ENCODE results near the gene TRIP12.
"Not testable (repeated sequence)": the region's sequence is repeated elsewhere in the genome, so short reads cannot be mapped to it uniquely, and the experiment has no call there.

Gene TRIP12

DNA sequence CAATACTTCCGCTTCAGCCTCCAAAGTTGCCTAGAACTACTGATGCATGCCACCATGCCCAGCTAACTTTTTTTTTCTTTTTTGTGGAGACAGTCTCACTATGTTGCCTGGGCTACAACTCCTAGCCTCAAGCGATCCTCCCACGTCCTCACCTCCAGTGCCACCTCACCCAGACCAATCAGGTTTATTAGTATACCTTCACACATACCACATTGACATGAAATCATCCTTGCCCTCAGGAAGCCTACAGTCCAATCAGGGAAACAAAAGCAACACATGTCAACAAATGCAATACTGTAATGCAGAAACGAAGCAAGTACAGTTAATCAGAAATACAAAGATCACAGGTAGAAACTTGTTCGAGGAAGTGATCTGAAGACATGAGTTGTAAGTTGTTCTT is 4.0 kb downstream of the TRIP12 start:
- DNase-seq, result no peak

DNA sequence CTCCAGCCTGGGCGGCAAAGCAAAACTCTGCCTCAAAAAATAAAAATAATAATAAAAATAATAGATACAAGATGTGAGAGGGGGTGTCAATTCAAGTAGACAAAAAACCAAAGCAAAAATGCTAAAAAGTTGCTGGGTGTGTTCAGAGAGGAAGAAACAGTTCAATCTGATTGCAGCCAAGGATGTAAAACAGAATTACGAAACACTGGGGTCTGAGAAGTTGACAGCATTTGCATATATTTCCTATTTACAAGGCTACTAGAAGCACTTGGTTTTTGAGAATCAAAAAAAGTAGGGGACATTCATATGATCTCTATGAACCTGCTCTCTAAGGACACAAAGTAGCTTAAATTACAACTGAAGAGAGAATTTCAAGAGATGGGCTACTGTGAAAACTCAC is 7.6 kb downstream of the TRIP12 start:
- DNase-seq, result no peak

DNA sequence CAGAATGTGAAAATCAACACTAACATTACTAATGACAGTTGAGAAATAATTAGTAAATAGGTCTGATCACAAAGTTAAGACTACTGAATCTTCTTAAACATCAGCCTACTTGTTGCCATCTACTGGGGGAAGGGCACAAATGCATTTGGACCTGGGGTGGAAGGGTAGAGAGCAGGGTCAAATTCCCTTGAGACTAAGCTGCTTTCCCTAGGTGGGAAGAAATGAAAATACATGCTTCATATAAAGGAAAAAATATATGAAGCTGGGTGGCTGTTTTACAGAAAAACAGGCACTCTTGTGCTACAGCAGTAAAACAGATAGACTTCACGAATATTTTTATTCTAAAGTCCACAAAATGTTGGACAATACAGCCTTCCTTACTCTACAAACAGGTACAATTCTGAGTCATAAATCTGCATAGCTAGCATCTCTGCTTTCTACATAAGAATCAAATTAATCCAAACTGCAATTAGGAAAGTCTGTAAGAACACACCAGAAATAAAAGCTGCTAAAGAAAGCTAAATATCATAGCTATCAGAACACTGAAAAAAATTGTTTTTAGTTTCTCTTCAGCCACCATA is 10.9 kb downstream of the TRIP12 start:
- peak; percentile 54 for DNase-seq

DNA sequence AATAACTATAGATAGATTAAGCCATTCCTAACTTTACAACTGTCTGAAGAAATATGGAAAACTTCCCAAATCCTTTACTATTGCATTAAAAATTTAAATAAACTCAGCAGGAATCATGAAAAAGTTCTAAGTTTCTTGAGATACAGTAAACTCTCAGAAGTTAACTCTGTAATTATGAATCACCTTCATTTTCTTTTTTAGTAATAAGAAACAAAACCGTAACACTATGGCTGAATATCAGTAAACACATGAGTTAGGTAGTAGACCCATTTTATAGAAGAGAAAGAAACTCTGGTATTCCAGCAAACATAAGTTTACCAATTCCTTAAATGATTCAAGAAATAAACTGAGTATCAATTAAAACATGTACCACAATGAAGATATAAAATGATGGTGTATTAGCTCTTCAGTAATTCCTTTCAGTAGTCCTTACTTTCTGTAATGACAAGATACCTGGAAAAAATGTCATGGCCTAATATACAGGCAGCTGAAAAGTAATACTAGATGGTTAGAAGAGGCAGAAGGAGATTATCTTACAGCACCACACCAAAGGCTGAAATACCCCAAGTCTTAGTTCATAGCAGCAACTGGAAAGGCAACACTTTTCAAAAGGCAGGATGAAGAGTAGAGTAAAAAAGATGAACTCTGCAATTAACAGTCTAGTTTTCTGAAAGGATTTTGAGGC is 11.5 kb downstream of the TRIP12 start:
- no peak for DNase-seq

DNA sequence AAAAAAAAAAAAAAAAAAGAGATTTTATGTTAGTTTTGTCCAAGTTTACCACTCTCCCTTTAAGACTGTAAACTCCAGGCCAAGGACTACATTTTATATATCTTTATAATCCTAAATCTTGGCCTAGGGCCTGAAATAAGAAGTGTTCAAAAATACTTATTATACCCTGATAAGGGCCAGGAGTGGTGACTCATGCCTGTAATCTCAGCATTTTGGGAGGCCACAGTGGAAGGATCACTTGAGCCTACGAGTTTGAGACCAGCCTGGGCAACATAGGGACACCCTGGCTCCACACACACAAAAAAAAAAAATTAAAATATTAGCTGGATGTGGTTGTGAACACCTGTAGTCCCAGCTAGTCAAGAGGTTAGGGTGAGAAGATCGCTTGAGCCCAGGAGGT is 12.7 kb downstream of the TRIP12 start:
- DNase-seq, result no peak

DNA sequence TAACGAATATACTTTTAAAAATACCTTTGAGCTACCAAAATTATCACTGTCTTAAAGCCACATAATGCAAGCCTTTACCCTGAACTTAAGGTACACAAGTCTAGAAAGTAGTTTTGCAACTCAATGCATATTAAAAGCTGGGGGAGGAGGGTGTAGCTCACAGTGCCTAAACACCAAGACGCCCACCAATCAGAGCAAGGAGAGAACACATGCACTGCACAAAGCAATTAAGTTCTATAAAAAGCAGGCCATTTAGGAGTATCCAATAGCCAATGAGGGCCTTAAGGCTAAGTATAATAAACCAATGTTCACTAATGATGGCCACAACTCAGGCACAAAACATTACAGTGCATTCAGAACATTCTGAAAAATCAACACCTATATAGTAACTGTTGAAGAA is 16.2 kb downstream of the TRIP12 start:
- DNase-seq, result no peak

DNA sequence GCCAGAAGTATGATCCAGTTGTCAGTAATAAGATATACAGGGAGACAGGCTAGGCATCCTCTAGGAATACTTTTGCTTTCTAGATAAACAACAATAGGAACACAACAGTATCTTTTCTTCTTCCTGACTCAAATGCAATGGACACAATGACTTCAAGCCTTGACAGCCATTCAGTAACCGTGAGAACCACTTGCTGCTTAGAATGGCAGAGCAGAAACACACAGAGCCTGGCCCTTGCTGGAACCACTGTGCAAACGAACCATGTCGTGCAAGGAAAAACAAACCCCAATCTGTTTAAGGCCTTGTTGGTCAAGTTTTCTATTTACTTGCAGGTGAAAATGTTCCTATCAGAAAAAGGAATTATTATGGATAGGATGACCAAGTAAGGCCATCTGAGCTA is 18.8 kb downstream of the TRIP12 start:
- no peak for DNase-seq

DNA sequence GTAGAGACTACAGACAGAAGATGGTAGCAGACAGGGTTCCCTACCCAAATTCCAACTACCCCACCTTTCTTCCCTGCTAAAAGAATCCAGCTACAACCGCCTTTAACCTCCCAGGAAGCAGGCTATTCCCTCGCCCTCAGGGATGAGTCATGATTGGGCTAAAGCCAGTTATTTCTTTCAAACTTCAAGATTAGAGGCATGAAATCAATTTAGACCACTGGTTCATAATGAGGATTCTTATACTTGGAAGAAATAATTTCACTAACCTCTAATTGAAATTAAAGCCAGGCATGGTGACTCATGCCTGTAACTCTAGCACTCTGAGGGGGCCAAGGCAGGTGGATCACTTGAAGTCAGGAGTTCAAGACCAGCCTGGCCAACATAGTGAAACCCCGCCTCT is 20.0 kb downstream of the TRIP12 start:
- no peak for DNase-seq

DNA sequence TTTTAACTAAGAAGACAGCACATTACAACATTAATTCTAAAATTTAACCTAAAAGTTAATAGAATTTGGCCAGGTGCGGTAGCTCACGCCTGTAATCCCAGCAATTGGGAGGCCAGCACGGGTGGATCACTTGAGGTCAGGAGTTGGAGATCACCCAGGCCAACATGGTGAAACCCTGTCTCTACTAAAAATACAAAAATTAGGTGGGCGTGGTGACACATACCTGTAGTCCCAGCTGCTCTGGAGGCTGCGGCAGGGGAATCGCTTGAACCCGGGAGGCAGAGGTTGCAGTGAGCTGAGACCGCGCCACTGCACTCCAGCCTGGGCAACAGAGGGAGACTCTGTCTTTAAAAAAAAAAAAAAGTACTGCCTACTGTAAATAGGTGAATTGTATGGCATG is 21.3 kb downstream of the TRIP12 start:
- not testable (repeated sequence) for DNase-seq

DNA sequence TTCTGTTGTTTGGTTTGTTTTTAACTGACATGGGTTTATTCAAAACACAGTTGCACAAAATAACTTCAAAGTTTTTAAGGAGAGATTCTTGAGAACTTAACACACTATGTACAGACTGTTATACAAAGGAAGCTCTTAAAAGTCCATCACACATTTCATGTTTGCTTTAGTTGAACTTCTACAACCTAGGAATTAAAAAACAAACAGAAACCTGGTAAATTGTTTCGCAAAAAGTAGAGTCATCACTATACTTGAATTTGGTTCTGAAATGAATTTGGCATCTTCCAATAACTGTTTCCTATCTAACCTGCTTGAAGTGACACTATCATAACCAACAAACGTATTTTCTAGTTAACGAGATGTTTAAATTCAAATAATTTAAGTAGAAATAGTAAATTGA is 21.8 kb downstream of the TRIP12 start:
- DNase-seq, result no peak

DNA sequence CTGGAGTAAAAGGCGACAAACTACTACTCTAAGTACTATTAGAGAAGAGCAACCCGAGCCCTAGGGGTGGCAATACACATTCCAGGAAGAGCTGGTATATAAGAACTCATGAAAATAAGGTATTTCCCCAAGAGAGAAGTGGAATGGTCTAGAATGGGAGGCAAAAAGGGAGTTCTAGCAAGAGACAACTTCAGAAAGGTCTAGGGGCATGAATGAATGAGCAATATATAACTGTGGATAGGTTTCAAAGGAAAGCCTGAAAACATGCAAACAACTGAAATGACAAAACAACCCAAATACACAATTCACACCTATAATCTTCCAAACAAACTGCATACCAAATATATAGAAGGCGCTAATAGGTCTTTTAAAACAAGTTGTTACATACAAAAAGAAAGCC is 22.2 kb downstream of the TRIP12 start:
- DNase-seq, result no peak

DNA sequence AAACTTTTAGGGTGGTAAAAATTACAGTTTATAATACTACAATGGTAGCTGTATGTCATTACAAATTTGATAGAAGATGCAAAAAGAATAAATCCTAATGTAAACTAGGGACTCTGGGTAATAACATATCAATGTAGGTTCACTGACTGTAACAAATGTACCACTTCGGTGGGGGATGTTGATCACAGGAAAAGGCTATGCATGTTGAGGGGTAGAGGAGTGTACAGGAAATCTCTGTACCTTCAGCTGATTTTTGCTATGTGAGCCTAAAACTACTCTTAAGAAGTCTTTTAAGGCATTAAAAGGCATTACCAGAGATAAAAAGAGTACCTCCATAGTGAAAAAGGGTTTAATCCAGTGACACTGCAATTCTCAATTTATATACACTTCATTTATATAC is 25.0 kb downstream of the TRIP12 start:
- DNase-seq, result no peak

DNA sequence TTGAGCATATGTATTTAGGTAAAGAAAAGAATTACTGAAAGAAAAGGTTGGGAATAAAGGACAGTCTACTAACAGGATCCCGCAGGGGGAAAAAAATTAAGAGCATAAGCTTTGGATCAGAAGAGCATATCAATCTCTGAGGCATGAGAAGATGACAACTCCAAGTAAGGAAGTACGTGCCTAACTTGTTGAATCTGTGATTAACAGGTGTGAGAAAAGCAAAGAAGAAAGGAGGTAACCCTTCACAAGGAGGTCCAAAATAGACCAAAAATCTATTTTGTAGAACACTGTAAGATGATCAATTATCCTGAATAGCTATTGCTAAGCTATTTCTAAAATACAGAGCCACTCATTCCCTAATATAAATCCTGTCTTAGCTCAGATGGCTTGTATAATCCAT is 32.8 kb downstream of the TRIP12 start:
- no peak for DNase-seq

DNA sequence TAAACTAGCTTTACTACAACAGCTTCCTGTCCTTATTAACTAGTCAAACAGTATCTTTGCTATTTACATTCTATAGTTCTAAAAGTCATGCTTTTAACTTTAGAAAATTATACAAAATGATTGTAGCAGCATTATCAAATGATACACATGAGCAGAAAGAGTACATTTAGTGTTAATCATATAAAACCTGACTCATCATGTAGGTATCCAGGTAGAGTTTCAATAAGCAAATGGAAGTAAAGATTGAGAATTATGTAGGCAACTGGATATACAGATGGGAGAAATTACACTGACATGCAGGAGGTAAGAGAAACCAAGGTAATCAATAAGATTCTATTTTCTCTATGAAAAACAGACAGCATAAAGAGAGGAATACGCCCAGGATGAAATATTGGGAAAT is 33.8 kb downstream of the TRIP12 start:
- no peak for DNase-seq

DNA sequence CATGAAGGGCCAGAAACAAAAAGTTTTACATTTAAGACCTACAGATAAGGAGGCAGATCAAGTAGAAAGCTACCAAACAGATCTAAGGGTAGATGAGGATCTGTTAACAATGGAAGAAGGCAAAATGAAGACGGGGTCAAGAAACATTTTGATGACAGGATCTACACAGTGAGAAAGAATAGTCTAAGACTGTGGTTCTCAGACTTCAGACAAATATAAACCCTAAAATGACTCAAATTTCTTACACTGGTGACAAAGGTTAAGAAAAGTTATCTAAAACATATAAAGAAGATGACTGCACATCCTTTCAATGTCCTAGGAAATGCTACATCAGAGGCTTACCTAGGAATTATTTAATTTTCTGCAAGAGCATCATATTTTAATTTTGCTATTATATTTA is 34.4 kb downstream of the TRIP12 start:
- no peak for DNase-seq

DNA sequence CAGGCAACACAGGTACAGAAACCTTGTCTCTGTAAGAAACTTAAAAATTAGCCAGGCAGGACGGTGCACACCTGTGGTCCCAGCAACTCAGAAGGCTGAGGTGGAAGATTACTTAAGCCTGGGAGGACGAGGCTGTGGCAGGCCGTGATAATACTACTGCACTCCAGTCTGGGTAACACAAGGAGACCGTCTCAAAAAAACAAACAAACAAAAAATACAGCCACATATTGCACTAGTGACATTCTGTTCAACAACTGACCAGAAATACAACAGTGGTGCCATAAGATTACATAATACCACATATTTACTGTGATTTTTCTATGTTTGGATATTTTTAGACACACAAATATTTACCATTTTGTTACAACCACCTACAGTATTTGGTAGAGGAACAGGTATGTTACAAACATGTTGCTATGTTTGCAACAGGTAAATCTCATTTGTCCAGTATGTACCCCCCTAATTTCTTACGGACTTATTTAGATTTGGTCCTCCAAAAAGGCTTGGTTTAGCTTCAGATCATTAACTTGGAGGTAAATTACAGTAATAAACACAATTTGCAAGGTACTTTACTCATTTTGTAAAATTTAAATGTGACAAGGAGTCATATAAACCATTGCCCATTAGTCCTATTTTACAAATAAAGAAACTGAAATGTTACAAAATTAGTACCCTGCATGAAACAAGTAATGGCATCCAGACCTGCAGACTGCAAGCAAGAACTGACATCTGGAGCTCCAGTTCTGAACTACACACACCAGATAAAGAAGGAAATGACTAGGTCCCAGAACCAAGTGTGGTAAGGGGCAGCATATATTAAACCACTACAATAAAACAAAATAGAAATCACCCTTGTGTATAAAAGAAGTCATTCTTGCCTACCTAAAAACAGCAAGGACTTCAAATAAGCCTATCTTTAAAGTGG is 36.8 kb downstream of the TRIP12 start:
- DNase-seq, result no peak

DNA sequence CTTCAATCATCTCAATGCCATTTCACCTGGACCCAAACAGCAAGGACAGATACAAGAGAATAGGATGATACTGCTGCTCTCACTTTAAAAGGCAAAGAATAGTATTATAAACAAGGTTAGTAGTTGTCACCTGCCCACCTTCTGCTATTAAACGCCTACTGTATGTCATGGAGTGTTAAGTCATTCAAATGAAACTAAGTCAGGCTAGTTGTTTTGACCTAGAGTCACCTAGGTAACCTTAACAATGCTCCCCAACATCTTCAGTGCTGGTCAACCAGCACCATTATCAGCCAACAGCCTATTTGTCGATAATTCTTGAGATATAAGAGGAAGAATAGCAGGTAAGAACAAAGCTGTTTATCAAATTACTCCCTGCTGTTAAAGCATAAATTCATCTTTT is 39.2 kb downstream of the TRIP12 start:
- DNase-seq, result no peak

DNA sequence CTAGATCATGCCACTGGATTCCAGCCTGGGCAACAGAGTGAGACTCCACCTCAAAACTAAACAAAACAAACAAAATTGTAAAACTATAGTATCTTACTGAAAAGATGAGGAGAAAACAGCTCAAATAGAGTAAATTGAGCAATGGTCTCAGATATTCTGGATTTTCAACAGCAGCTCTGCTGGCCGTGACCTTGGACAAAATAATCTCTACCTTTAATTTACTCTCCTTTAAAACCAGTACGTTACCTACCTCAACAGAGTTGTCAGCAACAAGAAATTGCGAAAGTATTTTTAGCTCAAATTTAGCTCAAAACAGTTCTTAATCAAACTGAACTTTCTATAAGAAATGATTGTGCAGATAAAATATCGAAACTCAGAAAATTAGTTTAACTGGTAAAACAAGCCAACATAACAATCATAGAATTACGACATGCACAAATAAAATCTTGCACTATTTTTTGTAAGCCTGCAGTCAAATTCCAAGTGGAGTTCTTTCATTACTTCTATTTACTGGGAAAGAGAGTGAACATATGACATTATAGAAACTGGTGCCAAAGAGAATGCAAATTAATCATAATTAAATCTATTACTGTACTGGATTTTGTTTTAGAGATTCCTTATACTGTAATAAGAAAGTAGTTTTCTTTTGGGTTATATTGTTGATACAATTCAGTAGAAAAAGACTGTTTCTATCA is 40.8 kb downstream of the TRIP12 start:
- DNase-seq, result no peak

DNA sequence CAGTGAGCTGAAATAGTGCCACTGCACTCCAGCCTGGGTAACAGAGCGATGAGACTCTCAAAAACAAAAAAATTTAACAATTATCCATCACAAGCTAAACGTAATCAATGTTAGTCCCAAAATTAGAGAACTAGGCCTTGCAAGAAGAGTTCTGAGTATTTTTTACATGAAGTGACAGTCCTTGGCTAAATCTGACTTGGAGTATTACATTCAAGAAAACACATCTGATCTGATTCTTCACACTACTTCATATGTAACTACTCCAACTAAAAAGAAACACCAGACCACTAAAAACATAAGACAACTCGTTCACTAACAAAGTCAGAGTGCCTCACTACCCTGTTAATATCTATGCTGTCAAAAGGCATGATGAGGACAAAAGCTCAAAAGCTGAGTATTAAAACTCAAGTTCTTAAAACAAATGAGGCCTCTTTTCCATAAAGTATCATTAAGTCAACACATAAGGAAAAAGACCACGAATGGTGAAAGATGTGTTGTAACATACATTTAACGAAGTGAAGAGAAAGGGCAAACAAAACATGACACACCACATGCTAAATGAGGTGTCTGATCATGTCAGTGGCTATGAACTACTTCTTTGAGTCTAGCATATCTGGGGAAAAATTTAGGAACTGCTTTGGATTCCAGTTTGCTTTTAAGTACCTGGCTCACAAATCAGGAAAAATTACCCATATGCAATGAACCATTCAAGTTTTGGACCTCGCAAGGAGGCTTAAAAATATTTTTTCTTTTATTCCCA is 42.4 kb downstream of the TRIP12 start:
- no peak for DNase-seq

DNA sequence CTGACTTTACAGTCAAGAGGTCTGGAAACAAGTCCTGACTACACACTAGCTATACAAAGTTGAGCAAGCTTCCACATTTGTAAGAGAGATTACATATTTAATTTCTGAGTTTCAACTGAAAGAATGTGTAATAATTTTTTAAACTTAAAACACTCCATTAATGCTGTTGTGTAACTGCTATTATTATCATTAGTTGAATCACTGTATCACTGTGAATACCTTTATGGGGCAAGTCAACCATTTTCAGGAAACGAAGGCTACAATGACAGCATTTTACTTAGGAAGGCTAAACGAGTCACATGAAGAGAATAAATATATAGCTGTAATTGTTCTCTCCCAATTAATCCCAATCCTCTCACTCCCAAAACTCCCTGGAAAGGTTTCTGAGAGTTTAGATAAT is 46.3 kb downstream of the TRIP12 start:
- no peak for DNase-seq

DNA sequence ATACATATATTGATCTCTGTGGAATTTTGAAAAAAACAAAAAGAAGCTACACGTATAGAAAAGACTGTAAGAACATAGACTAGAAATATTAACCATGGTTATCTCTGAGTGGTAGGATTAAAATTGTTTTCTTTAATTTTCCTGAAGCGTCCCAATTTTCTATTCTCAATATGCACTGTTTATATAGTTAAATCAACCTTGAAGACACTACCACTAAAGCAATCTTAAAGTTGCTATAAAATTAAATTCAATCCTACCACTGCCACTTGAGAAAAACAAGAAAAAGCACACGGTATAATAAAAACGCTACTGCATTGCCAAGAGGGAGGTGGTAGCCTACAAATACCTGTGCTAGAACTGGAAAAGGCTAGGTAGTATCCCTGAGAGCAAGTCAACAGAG is 47.2 kb downstream of the TRIP12 start:
- no peak for DNase-seq

DNA sequence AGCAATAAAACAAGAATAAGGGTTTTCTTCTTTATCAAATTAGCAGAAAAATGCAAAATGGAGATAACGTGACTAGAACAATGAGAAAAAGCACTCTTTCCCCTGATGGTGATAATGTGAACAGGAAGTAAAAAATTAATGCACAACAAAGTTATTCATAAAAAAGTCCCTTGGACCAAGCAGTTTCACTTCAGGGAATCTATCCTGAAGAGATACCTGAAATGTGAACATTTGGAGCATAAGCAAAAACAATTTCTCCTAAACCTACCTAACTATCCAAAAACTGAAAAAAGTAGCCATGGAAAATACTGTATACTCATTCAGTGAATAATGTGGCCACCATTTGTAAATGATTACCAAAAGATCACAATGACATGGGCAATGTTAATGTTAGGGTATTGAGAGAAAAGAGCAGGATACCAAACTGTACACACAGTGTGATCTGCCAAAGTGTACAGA is 48.7 kb downstream of the TRIP12 start:
- DNase-seq, result no peak

All from CD4-positive, alpha-beta T cell treated with Interleukin-10 for 1 hour (primary cell).